Activated naive CD8-positive, alpha-beta T cell treated with anti-CD3 and anti-CD28 coated beads for 36 hours (primary cell): Measurements from ENCODE around the gene HPDL. TPM values are rescaled to one million over a fixed set of nuclear protein-coding genes. Genes with fewer than 3 reads are reported as not detected.

ENCODE experiments used
- DNase-seq: peaks from one replicate; pipeline ENCODE4 v3.0.0; 2021
- H3K27ac Mint-ChIP-seq: one replicate; pipeline ENCODE4 v1.8.0; 2022; ENCODE audit warnings: mild to moderate bottlenecking, moderate library complexity, mixed read lengths
- H3K27me3 Mint-ChIP-seq: one replicate; pipeline ENCODE4 v1.8.0; 2022; ENCODE audit warnings: mild to moderate bottlenecking, mixed read lengths
- H3K36me3 Mint-ChIP-seq: one replicate; pipeline ENCODE4 v1.8.0; 2021; ENCODE audit warnings: mild to moderate bottlenecking, mixed read lengths
- H3K4me1 Mint-ChIP-seq: one replicate; pipeline ENCODE4 v1.8.0; 2021; ENCODE audit warnings: mixed read lengths
- H3K4me3 Mint-ChIP-seq: one replicate; pipeline ENCODE4 v1.8.0; 2022; ENCODE audit warnings: mild to moderate bottlenecking, moderate library complexity, mixed read lengths
- H3K9me3 Mint-ChIP-seq: one replicate; pipeline ENCODE4 v1.8.0; 2022; ENCODE audit warnings: mixed read lengths
- total RNA-seq, 2 experiments: library from RNA; stranded (reverse); gene quantifications; one replicate each; pipeline ENCODE4 v1.2.3, GENCODE V29; 2021

HPDL gene
- total RNA-seq, 2 experiments from 2014 or later, result 51.8 to 53.0 TPM

DNA sequence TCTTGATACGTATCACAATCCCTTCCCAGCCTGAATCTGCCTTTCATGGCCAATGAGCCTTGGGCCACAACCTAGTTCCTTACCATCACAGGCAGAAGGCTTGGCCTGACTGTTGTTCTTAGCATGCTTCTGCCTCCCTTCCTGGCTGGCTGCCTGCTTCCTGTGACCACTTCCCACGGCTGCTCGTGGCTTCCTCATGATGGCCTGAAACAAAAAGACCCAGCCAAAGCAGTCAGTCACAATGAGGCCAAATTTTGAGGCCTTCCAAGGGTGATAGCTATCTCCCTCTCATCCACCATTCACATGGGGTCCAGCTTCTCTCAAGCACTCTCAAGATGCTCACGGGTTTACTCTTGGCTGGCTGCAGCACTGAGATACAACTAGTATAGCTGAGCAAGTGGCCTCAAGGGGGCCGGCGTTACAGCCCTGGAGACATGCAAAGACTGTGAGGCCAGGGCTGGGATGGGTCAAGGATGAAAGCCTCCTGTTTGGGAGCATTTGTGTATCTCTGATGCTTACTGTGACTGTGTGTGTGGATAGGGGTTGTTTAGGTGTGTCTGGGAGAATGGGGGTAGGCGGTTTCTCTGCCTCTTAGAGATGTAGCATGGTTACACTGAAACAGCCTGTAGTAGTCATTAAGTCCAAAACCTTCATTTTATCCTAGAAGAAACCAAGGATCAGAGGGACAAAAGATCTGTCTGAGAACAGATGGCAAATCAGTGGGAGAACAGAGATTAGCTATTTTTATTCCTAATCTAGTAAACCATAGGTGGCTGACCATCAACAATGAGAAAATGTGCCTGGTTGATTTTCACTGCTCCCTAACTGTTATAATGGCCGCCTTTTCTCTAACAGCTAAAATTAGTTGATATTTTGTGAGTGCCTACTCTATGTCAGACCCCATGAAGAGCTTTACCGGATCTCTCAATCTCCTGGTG, 7.9 kb downstream of the HPDL start:
- H3K36me3 Mint-ChIP-seq, result peaks cover 29% of the 10 kb centered on the region
- peaks cover 20% of the 10 kb centered on the region for H3K4me1 Mint-ChIP-seq
- no peaks in the 10 kb centered on the region for H3K27me3 Mint-ChIP-seq
- no peak for DNase-seq
- no peak overlapping the region for H3K27ac Mint-ChIP-seq
- peaks cover 5% of the 10 kb centered on the region for H3K9me3 Mint-ChIP-seq
- H3K4me3 Mint-ChIP-seq, result no peak overlapping the region

DNA sequence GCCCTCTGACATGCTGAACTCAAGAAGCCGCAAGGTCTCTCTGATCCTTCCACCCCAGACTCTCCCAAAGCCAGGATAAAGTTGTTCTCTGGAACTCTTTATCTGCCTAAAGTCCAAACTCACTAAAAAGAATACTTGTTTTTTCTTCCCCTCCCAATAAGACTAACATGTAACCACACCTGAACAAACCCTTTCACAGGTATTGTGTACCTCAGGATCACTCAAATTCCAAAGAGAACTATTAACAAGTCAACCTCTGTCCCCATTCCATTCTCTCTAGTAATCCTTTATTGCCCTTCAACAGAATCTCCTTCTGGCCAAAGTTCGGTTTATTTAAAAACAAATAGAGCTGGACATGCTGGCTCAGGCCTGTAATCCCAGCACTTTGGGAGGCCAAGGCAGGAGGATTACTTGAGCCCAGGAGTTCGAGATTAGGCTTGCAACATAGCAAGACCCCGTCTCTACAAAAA, 9.2 kb downstream of the HPDL start:
- peaks cover 18% of the 10 kb centered on the region for H3K4me1 Mint-ChIP-seq
- H3K36me3 Mint-ChIP-seq, result peaks cover 35% of the 10 kb centered on the region
- no peak for DNase-seq
- H3K27me3 Mint-ChIP-seq, result no peaks in the 10 kb centered on the region
- no peak overlapping the region for H3K4me3 Mint-ChIP-seq
- H3K9me3 Mint-ChIP-seq, result peaks cover 5% of the 10 kb centered on the region
- peak overlapping the region; percentile 14 for H3K27ac Mint-ChIP-seq

DNA sequence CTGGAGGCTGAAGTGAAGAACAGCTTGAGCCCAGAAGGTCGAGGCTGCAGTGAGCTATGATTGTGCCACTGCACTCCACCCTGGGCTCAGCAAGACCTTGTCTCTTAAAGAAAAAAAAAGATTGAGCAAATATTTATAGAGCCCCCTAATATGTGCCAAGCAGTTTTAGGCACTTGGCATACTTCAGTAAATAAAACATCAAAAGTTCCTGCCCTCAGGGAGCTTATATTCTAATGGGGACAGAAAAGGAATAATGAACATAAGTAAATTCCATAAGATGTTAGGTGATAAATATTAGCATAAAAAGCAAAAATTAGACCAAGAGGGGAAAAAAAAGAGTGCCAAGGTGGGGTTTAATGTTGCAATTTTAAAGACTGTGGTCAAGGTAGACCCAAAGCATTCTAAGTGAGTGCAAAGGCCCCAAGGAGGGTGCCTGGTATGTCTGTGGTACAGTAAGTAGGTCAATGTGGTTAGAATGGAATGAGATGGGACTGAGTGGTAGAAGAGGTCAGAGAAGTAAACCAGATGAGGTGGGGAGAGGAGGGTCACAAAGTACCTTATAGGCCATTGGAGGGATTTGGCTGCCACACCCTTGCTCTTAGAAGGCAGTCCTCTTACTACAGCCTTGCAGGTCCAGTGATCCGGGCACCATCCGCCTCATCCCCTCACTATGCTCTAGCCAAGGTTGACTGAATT, 11.1 kb downstream of the HPDL start:
- H3K4me1 Mint-ChIP-seq, result peaks cover 31% of the 10 kb centered on the region
- H3K36me3 Mint-ChIP-seq, result peaks cover 50% of the 10 kb centered on the region
- H3K4me3 Mint-ChIP-seq, result peak overlapping the region; percentile 12
- no peak for DNase-seq
- no peaks in the 10 kb centered on the region for H3K27me3 Mint-ChIP-seq
- H3K27ac Mint-ChIP-seq, result peak overlapping the region; percentile 6
- peaks cover 5% of the 10 kb centered on the region for H3K9me3 Mint-ChIP-seq

- peak; percentile 99 for DNase-seq
- Mint-ChIP-seq H3K27ac (peak within 1 kb of the TSS; percentile 99), H3K9me3 (peaks cover 5% of the 10 kb centered on the region), H3K36me3 (peaks cover 55% of the 10 kb centered on the region), H3K4me3 (peak within 1 kb of the TSS; percentile 95), H3K27me3 (no peaks in the 10 kb centered on the region), H3K4me1 (peaks cover 34% of the 10 kb centered on the region)
Observed at GRCh38 chr1:45339789-45340558, 13.3 kb downstream of the HPDL start, which contains the start of the genes MUTYH and TOE1. Gene MUTYH, minus strand, starts transcription at chr1:45340440. Its CDS starts 5,935 bp downstream, at chr1:45334505. Gene TOE1, plus strand, starts transcription at chr1:45340170. Its CDS starts 83 bp downstream, at chr1:45340253.

- Mint-ChIP-seq H3K27ac (peak overlapping the region; percentile 99), H3K27me3 (no peaks in the 10 kb centered on the region), H3K4me3 (peak overlapping the region; percentile 95), H3K9me3 (peaks cover 5% of the 10 kb centered on the region), H3K36me3 (peaks cover 61% of the 10 kb centered on the region), H3K4me1 (peaks cover 39% of the 10 kb centered on the region)
- DNase-seq, result peak; percentile 30
Observed at GRCh38 chr1:45340816-45341466, 14.2 kb downstream of the HPDL start.

GRCh38 chr1:45344499-45344898, 17.8 kb downstream of the HPDL start:
- DNase-seq, result no peak
- Mint-ChIP-seq H3K36me3 (peaks cover 48% of the 10 kb centered on the region), H3K27me3 (no peaks in the 10 kb centered on the region), H3K9me3 (no peaks in the 10 kb centered on the region), H3K4me3 (no peak overlapping the region), H3K27ac (peak overlapping the region; percentile 20), H3K4me1 (peaks cover 39% of the 10 kb centered on the region)

DNA sequence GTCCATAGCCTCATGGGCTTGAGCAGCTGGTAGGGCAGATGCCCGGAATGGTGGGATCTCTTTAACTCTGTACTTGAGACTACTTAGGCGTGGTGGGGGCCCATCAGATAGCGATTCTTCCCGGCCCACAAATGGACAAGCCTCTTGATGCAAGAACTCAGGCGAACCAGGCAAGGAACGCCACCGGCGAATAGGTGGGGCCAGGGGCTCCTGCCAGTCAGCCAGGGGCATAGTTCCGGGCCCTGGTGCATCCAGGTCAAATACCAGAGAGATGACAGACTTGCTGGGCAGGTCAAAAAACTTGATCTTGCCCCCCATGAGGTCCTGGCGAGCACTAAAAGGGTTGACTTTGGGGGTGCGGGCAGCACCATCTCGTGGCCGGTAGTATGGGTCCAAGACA, 18.3 kb downstream of the HPDL start:
- H3K36me3 Mint-ChIP-seq, result peaks cover 46% of the 10 kb centered on the region
- no peak overlapping the region for H3K27ac Mint-ChIP-seq
- H3K4me3 Mint-ChIP-seq, result no peak overlapping the region

GRCh38 chr1:45346473-45346872, 19.8 kb downstream of the HPDL start:
- H3K4me1 Mint-ChIP-seq, result peaks cover 38% of the 10 kb centered on the region
- H3K27ac Mint-ChIP-seq, result peak overlapping the region; percentile 45
- H3K36me3 Mint-ChIP-seq, result peaks cover 32% of the 10 kb centered on the region
- H3K9me3 Mint-ChIP-seq, result no peaks in the 10 kb centered on the region
- no peak overlapping the region for H3K4me3 Mint-ChIP-seq
- no peak for DNase-seq
- H3K27me3 Mint-ChIP-seq, result no peaks in the 10 kb centered on the region

More for the DNA sequence above, 18.3 kb downstream of the HPDL start:
- Mint-ChIP-seq H3K4me1 (peaks cover 41% of the 10 kb centered on the region), H3K9me3 (no peaks in the 10 kb centered on the region), H3K27me3 (no peaks in the 10 kb centered on the region)
- DNase-seq, result no peak

- no peak for DNase-seq
- peaks cover 19% of the 10 kb centered on the region for H3K36me3 Mint-ChIP-seq
- H3K4me1 Mint-ChIP-seq, result peaks cover 27% of the 10 kb centered on the region
- H3K27me3 Mint-ChIP-seq, result no peaks in the 10 kb centered on the region
- H3K4me3 Mint-ChIP-seq, result no peak overlapping the region
- no peaks in the 10 kb centered on the region for H3K9me3 Mint-ChIP-seq
- no peak overlapping the region for H3K27ac Mint-ChIP-seq
Observed at GRCh38 chr1:45348020-45348419, 21.3 kb downstream of the HPDL start.

DNA sequence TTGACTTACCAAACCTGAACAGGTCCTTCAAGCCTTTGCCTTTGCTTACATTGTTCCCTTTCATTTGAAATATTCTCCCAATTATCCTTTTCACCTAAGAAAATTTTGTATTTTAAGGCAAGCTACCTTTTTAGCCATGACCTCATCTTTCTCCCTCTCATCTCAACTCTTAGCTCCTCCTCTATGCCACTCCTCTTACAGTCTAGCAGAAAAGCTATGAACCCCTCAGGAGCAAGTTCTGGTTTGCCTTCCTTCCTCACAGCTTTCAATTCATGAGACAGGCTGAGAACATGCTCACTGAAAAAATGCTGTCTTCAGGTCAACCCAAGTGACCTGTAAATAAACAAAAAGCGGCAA, 21.9 kb downstream of the HPDL start:
- Mint-ChIP-seq H3K4me3 (no peak overlapping the region), H3K27ac (no peak overlapping the region), H3K36me3 (peaks cover 17% of the 10 kb centered on the region), H3K9me3 (no peaks in the 10 kb centered on the region), H3K27me3 (no peaks in the 10 kb centered on the region), H3K4me1 (peaks cover 23% of the 10 kb centered on the region)
- no peak for DNase-seq

GRCh38 chr1:45348966-45349677, 22.4 kb downstream of the HPDL start:
- Mint-ChIP-seq H3K36me3 (peaks cover 17% of the 10 kb centered on the region), H3K27me3 (no peaks in the 10 kb centered on the region), H3K9me3 (no peaks in the 10 kb centered on the region), H3K4me3 (no peak overlapping the region), H3K27ac (no peak overlapping the region), H3K4me1 (peaks cover 23% of the 10 kb centered on the region)
- DNase-seq, result no peak

DNA sequence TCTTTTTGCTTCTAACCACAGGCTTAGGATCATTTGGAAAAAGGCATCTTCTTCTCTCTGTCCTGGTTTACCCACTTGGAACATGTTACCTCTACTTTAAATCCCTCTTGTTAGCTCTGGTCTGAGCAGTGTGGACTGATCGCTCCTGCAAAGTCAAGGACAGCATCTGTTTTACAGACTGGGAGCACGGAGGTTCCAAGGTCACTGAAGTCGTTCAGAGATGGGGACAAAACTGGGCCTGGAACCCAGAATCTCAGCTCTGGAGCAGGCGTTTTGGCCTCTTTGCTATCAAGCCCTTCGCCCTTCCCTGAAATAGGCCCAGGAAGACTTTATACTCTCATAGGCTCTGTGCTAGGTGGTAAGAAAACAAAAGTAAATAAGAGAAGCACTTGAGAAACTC, 24.8 kb downstream of the HPDL start:
- H3K9me3 Mint-ChIP-seq, result no peaks in the 10 kb centered on the region
- H3K36me3 Mint-ChIP-seq, result peaks cover 4% of the 10 kb centered on the region
- no peak for DNase-seq
- H3K27ac Mint-ChIP-seq, result no peak overlapping the region
- H3K27me3 Mint-ChIP-seq, result no peaks in the 10 kb centered on the region
- H3K4me1 Mint-ChIP-seq, result peaks cover 10% of the 10 kb centered on the region
- no peak overlapping the region for H3K4me3 Mint-ChIP-seq

- Mint-ChIP-seq H3K4me3 (no peak overlapping the region), H3K36me3 (no peaks in the 10 kb centered on the region), H3K9me3 (no peaks in the 10 kb centered on the region), H3K4me1 (peaks cover 10% of the 10 kb centered on the region), H3K27ac (no peak overlapping the region), H3K27me3 (no peaks in the 10 kb centered on the region)
- no peak for DNase-seq
Observed at GRCh38 chr1:45353685-45354084, 27.0 kb downstream of the HPDL start.

DNA sequence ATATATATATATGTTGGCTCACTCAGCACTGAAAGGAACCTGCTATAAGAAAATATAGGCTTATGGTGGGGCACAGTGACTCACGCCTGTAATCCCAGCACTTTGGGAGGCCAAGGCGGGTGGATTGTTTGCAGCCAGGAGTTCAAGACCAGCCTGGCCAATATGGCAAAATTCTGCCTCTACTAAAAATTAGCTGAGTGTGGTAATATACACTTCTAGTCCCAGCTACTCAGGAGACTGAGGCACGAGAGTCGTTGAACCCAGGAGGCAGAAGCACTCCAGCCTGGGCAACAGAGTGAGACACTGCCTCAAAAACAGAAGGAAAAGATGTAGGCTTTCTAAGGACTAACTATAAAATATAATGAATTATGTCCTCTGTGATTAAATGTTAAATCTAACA, 28.1 kb downstream of the HPDL start:
- Mint-ChIP-seq H3K9me3 (no peaks in the 10 kb centered on the region), H3K27ac (no peak overlapping the region), H3K36me3 (no peaks in the 10 kb centered on the region), H3K4me1 (peaks cover under 1% of the 10 kb centered on the region), H3K27me3 (no peaks in the 10 kb centered on the region), H3K4me3 (no peak overlapping the region)
- no peak for DNase-seq
